H1 (cell line): Measurements from ENCODE around the gene DENND5B. TPM values are rescaled to one million over a fixed set of nuclear protein-coding genes. Genes with fewer than 3 reads are reported as not detected.

Experiments used
- CEBPB ChIP-seq: IDR thresholded peaks from 2 replicates; pipeline ENCODE4 v1.6.1; 2012; ENCODE audit warnings: low read depth, low read length
- CHD7 ChIP-seq: fragments of 300-600 bp; sonication (generic); IDR thresholded peaks from 2 replicates; pipeline ENCODE4 v1.7.1; 2012; ENCODE audit warnings: low read length, moderate library complexity, mild to moderate bottlenecking, inconsistent platforms; ENCODE audit not compliant: insufficient replicate concordance
- CREB1 ChIP-seq: IDR thresholded peaks from 2 replicates; pipeline ENCODE4 v1.6.1; 2012; ENCODE audit warnings: inconsistent platforms
- CTBP2 ChIP-seq: IDR thresholded peaks from 2 replicates; pipeline ENCODE4 v1.7.0; 2011; ENCODE audit warnings: borderline replicate concordance, mild to moderate bottlenecking, moderate library complexity, mixed read lengths, low read length; ENCODE audit not compliant: insufficient read depth, insufficient read length
- GABPA ChIP-seq: IDR thresholded peaks from 2 replicates; pipeline ENCODE4 v1.6.1; 2011; ENCODE audit warnings: mild to moderate bottlenecking, low read length, moderate library complexity, borderline replicate concordance; ENCODE audit not compliant: insufficient read depth
- HDAC2 ChIP-seq, 2 experiments: fragments of 300-600 bp in 1 of 2; sonication (generic) in 1 of 2; IDR thresholded peaks; 2 replicates each; pipeline ENCODE4 v1.6.1; 2011 to 2012; ENCODE audit warnings: low read depth in 2 of 2, low read length in 2 of 2, mild to moderate bottlenecking in 2 of 2, moderate library complexity in 2 of 2, borderline replicate concordance in 1 of 2, inconsistent platforms in 1 of 2
- JUN ChIP-seq: IDR thresholded peaks from 2 replicates; pipeline ENCODE4 v1.6.1; 2011; ENCODE audit warnings: low read depth, mild to moderate bottlenecking, improper control_type of control experiment, low read length
- MAX ChIP-seq: IDR thresholded peaks from 2 replicates; pipeline ENCODE4 v1.6.1; 2012; ENCODE audit warnings: inconsistent platforms
- POLR2A ChIP-seq, 2 experiments: IDR thresholded peaks; 1 replicate in 1 of 2; 2 replicates in 1 of 2; pipeline ENCODE4 v1.6.1; 2011; ENCODE audit warnings: low read depth in 2 of 2, low read length in 2 of 2, mild to moderate bottlenecking in 2 of 2; ENCODE audit errors: control extremely low read depth in 1 of 2
- POLR2AphosphoS5 ChIP-seq: IDR thresholded peaks from 2 replicates; pipeline ENCODE4 v1.6.1; 2011; ENCODE audit warnings: low read depth, low read length
- SAP30 ChIP-seq: fragments of 300-600 bp; sonication (generic); IDR thresholded peaks from 2 replicates; pipeline ENCODE4 v1.7.1; 2012; ENCODE audit warnings: low read length, moderate library complexity, mild to moderate bottlenecking, inconsistent platforms; ENCODE audit not compliant: insufficient read depth, insufficient replicate concordance
- polyA plus RNA-seq, 7 experiments: library from polyadenylated mRNA; depleted of rRNA in 3 of 7; stranded (reverse) in 5 of 7; unstranded in 2 of 7; fragments of >200 nt in 5 of 7; fragments of 200-250 nt in 2 of 7; gene quantifications; 1 replicate in 5 of 7; 2 replicates in 1 of 7; 4 replicates in 1 of 7; pipeline versions ENCODE4 v1.2.1 to v1.2.3, GENCODE V29; 2011 to 2013; ENCODE audit warnings: missing spikeins in 2 of 7, mixed read lengths in 2 of 7
- total RNA-seq: library from RNA; stranded (reverse); fragmentation: NEBNext Ultra II Directional; extraction: Animal tissue kit (Norgen Biotek cat#: 25700); gene quantifications from 2 replicates; pipeline ENCODE4 v1.2.1, GENCODE V29; 2021

Gene DENND5B
- total and polyA plus RNA-seq, 2 of the 8 experiments (the other 6 are each of a cell fraction or from before 2014, with no cell fraction given), result 13.4 to 20.2 TPM

- TF ChIP-seq CHD7 (no peak), MAX (no peak), JUN (no peak), CEBPB (no peak), POLR2AphosphoS5 (no peak), HDAC2 (IDR thresholded peaks at IDR 0.05; ENCODE audit: borderline replicate concordance in 1 of 2, low read depth in 2 of 2, low read length in 2 of 2) (no peak), CREB1 (no peak), GABPA (no peak), POLR2A (IDR thresholded peaks at IDR 0.05; ENCODE audit: control extremely low read depth in 1 of 2, low read depth in 2 of 2, low read length in 2 of 2) (no peak), SAP30 (no peak), CTBP2 (no peak)
These were observed 71.4 kb downstream of the DENND5B start (continued) for GRCh38 chr12:31519511-31519910.
